ENCODE results near the gene MAP2K2. TPM values are rescaled to one million over a fixed set of nuclear protein-coding genes. Genes with fewer than 3 reads are reported as not detected.
A peak's percentile ranks its signal among the peaks of the same experiment; 100 is the strongest.

Gene MAP2K2
- polyA plus RNA-seq, 4 donors = 92.8 to 140 (median 98.7) TPM

- no peak for DNase-seq (ENCODE audit: low read depth in 4 of 4, low spot score in 3 of 4)
These were observed 41.8 kb downstream of the MAP2K2 start for GRCh38 chr19:4082172-4082571.

DNA sequence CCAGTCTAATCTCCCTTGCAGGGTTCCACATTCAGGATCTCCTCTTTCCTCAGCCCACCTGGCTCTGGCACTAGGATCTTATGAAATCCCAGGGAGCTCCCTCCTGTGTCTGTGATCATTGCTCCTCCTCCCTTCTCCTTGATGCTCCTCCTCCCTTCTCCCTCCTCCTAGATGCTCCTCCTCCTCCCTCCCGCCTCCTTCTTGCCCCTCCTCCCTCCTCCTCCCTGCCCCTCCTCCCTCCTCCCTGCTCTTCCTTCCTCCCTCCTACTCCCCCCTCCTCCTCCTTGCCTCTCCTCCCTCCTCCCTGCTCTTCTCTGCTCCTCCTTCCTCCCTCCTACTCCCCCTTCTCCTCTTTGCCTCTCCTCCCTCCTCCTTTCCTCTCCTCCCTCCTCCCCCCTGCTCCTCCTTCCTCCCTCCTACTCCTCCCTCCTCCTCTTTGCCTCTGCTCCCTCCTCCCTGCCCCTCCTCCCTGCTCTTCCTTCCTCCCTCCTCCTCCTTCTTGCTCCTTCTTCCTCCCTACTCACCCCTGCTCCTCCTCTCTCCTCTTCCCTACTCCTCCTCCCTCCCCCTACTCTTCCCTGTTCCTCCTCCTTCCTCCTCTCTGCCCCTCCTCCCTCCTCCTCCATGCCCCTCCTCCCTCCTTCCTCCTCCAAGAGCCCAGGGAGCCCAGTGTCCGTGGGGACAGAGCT, 42.3 kb downstream of the MAP2K2 start:
- DNase-seq (ENCODE audit: low read depth in 4 of 4, low spot score in 3 of 4) = no peak

GRCh38 chr19:4080473-4080872, 43.4 kb downstream of the MAP2K2 start:
- DNase-seq (ENCODE audit: low read depth in 4 of 4, low spot score in 3 of 4) = no peak

GRCh38 chr19:4077800-4078684, 45.9 kb downstream of the MAP2K2 start:
- no peak for DNase-seq (ENCODE audit: low read depth in 4 of 4, low spot score in 3 of 4)

GRCh38 chr19:4077007-4077374, 46.9 kb downstream of the MAP2K2 start:
- no peak for DNase-seq (ENCODE audit: low read depth in 4 of 4, low spot score in 3 of 4)

- no peak for DNase-seq (ENCODE audit: low read depth in 4 of 4, low spot score in 3 of 4)
These were observed 48.5 kb downstream of the MAP2K2 start for GRCh38 chr19:4075373-4075772.

DNA sequence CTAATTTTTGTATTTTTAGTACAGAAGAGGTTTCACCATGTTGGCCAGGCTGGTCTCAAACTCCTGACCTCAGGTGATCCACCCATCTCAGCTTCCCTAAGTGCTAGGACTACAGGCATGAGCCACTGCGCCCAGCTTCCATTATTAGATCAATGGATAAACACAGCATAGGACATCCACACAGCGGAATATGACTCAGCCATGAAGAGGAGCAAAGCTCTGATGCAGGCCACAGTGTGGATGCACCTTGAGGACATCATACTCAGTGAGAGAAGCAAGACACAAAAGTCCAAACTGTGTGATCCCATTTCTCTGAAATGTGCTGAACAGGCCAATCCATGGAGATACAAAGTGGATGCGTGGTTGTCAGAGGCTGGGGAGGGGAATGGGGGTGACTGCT, 52.3 kb downstream of the MAP2K2 start:
- DNase-seq (ENCODE audit: low read depth in 4 of 4, low spot score in 3 of 4) = no peak

DNA sequence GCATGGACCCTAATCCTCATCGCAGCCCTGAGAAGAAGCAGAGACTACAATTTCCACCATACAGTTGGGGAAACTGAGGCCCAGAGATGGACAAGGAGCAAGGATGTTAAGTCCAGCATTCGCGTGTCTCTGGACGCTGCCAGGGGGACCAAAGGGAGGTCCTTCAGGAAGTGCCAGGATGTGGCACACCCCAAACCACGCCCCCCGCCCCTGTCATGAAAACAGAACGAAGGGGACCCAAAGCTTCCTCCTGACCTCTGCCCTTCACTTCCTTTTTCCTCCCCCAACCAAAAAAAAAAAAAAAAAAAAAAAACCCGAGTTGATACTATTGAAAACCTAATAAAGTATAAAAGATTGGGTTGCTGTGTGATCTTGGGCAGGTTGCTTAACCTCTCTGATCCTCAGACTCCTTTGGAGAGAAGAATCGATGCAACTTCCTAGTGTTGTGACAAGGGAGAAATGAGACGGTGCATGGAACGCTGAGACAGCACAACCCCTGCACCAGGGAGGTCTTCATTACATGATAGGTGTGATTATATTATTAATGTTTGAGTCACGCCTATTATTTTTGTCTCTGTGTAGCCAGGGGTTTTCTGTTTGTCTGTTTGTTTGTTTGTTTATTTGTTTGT, 54.5 kb downstream of the MAP2K2 start:
- no peak for DNase-seq (ENCODE audit: low read depth in 4 of 4, low spot score in 3 of 4)

DNA sequence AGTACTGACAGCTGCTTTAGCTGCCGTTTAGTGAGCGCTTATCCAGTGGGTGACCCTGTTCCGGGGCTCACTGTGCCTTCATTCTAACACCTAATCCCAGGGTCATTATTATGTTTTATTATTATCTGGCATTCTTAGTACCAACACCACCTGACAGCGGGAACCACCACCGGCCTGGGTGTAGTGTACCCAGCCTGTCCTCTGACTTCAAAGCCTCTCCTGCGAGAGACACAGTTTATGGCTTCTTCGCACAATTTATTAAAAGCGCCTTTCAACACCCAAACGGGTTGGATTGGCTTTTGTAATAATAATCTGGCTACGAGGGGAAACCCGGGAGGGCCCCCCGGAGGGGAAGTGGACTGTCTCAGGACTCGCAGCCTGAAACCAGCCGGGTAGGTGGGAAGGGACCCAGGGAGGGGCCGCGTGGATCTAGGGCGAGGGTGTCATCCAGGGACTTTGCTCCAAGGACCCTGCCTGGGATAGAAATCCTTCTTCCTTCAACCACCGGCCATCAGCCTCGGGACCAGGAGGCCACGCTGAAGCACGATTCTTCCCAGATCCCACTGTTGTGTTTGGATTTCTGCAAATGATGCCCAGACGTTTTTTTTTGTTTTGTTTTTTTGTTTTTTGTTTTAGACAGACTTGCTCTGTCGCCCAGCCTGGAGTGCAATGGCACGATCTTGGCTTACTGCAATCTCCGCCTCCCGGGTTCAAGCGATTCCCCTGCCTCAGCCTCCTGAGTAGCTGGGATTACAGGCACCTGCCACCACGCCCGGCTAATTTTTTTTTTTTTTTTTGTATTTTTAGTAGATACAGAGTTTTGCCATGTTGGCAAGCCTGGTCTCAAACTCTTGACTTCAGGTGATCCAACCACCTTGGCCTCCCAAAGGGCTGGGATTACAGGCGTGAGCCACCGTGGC, 55.6 kb downstream of the MAP2K2 start:
- DNase-seq (ENCODE audit: low read depth in 4 of 4, low spot score in 3 of 4) = no peak

DNA sequence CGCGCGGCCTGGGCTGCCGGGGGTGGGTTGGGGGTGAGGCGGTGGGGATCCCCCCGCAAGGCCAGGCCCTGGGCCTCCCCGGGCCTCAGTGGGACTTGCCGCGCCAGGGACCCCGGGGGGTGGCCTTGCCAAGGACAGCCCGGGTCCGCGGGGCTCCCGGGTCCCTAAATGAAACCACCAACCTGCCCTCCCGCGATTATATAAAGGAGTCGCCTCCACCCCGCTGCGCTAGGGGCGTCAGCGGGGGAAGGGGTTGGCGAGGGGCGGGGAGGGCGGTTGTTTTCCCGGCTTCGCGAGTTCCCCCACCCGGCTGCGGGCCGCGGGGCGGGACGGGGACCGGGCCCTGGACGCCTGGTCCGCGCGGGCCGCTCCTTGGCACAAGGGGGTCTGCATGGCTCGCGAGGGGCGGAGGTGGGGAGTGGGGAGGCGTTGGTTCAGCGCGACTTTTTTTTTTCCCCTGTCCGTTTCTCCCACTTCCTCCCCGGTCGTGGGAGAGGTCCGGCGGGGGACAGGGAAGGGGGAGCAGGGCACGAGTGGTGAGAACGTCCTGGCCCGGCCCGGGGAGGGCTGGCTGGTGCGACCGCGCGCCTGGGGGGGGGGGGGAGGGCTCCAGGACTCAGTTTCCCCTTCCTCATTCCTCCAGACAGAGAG, 56.4 kb downstream of the MAP2K2 start:
- DNase-seq (ENCODE audit: low read depth in 4 of 4, low spot score in 3 of 4) = no peak

DNA sequence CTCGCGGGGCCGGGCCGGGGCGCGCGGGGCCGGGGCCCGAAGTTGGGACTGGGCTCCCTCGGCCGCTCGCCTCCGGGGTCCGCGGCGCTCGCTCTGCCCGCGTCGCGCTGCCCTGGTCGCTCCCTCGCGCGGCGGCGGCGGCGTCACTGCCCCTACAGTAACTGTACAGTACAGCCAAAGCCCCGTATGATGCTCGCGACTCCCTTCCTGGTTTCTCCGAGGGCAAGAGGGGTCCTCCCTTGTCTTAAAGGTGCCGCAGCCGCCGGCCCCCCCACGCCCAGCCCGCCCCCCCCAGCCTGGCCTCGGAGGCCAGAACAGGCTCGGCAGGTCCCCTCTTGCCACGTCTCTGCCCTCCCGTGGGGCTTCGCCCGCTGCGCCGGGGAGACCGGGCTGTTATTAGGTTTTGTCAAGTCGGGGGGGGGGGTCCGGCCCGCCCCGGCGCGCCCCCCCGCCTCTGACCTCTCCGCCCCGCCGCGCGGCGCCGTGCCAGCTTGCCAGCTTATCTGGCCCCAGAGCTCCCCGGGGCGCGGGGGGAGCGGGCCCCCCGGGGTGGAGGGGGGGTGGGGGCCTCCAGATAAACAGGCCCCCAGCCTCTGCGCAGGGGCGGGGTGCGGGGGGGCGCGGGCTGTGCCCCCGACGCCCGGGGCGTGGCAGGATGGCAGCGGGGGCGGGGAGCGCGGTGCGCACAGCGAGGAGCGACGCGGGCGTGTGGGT, 57.1 kb downstream of the MAP2K2 start, which contains the start of gene ZBTB7A:
Gene ZBTB7A, minus strand, starts transcription at position 218 of the 714 bp plus-strand sequence. CDS start 11,667 bp downstream, outside the sequence.
- DNase-seq (ENCODE audit: low read depth in 4 of 4, low spot score in 3 of 4) = no peak

GRCh38 chr19:4066176-4066606, 57.7 kb downstream of the MAP2K2 start:
- no peak for DNase-seq (ENCODE audit: low read depth in 4 of 4, low spot score in 3 of 4)

DNA sequence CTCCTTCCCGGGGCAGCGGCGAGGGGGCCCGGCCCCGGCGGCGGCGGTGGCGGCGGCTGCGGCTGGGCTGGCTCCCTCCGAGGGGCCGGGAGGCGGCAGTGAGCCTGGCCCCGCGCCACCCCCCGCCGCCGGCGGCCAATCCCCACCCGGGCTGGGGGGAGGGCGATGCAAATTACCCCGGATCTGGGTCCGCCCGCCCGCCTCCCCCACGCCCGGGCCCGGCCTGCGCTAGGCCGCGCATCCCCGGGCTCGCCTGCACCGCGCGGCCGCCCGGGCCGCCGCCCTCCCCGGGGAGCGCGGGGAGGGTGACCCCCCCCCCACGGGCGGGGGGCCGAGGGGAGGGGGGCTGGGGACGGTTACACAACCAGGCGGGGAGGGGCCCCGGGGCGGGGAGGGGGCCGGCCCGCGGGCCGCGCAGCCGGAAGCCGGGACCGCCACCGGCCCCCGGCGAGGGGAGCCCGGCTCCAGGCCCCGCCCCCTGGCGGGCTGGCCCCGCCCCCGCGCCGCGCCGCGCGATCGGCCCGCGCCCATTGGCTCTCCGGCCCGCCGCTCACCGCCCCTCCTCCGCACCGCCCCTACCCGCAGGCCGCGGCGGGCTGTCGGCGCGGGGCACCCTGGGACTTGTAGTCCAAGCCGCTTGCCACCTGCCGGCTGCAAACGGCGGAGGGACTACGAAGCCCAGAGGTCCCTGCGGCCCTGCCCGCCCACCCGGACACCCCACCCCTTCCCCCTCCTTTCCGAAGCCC, 58.3 kb downstream of the MAP2K2 start:
- DNase-seq (ENCODE audit: low read depth in 4 of 4, low spot score in 3 of 4) = peak; percentile 87 to 93 (median 90)

DNA sequence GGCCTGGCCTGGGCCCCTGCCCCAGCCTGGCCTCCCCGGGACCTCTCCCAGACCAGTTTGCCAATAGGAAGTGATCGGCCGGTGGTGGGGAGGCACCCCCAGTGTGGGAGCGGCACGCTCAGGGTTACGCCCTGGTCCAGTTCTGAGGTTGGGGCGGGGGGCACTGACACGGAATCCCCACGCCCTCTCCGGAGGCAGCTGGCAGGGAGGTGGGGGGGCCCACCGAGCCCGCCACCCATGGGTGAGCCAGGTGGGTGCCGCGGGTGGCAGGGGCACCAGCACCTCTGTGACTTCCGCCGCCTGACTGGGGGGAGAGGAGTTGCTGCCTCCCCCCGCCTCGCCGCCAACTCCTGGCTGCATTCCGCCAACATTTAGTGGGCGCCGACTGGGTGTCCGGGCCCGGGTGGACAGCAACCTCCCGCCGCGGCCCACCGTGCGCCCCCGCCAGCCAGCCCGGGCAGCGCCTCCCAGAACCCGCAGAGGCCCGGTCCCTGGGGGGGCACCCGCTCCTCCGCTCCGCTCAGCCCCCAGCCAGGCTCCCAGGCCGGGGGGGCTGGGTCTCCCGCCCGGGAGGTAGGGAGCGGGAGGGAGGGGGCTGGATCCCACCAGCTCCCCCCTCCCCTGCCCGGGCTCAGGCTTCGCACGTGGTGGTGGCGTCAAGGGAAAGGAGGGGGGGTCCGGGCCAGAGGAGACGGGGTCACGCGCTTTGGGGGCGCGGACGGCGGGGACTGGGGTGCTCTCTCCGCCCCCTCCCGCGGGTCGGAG, 59.2 kb downstream of the MAP2K2 start:
- DNase-seq (ENCODE audit: low read depth in 4 of 4, low spot score in 3 of 4) = no peak

DNA sequence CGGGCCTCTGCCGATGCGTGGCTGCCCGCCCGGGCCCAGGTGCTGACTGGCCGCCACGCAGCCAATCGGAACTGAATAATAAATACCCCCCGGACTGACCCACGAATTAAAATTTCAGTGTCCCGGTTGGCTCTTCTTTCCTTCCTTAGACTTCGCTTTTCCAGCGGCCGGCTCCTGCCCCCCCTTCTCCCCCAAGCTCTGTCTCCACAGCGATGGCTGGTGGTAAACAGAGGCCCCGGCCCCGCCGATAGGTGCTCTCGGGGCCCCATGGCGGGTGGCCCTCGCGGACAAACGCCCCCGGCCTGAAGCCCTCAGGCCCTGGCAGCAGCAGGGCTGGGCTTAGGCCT, 59.8 kb downstream of the MAP2K2 start:
- no peak for DNase-seq (ENCODE audit: low read depth in 4 of 4, low spot score in 3 of 4)

DNA sequence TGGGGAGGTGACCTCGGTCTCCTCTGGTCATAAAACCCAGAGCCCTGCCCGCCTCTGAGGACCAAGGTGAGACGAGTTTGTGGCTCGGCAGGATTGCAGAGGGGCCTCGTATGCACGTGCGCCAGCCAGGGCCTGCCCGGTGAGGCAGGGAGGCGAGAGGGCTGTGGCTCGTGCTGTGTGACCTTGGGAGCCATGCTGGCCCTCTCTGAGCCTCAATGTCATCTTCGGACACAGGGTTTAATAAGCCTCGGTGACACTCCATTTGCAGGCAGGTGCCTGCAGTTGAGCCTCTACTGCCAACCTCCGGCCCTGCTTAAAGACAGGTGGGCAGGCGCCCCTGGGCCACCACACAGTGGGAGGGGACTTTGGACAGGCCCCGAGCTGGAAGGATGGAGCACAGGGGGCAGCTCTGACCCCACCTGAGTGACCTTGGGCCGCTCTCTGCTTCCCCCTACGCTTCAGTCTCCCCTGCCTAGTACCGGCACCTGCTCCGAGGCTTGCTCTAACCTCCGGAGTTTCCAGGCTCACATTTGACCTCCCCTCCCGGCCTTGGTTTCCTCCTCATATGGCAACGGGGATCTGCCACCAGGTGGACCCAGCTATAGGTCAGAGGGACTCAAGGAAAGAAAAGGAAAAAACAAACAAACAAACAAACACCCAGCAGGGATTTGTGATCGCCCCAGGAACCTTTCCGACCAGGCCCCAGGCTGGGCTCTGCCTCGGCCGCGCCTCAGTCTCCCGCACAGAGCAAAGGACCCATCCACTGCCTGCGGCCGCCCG, 60.4 kb downstream of the MAP2K2 start:
- DNase-seq (ENCODE audit: low read depth in 4 of 4, low spot score in 3 of 4) = no peak
